PC-9 (cell line): ENCODE data around the gene RBM3. TPM values are rescaled to one million over a fixed set of nuclear protein-coding genes. Genes with fewer than 3 reads are reported as not detected.
A peak's percentile ranks its signal among the peaks of the same experiment; 100 is the strongest.

ENCODE experiments used
- BruUV-seq: library from RNA; stranded (reverse); fragments of 400-500 nt; replicated peaks from 2 replicates; lab custom pipeline; 2021; lab: Mats Ljungman, UMichigan
- CTCF ChIA-PET: fragments of 300-600 bp; sonication (Branson Sonifier 250); formaldehyde crosslinking; loops from one replicate; lab custom pipeline; 2022; ENCODE audit warnings: antibody characterized with exemption; lab: Charles Lee
- POLR2A ChIA-PET: fragments of 300-600 bp; sonication (Branson Sonifier 250); formaldehyde crosslinking; loops from one replicate; lab custom pipeline; 2022; ENCODE audit warnings: antibody characterized with exemption; ENCODE audit not compliant: unreplicated experiment; lab: Charles Lee
- DNase-seq, 2 experiments: peaks; one replicate each; pipeline versions ENCODE4 v3.0.0 to v3.0.0-alpha.2; 2015 to 2022; ENCODE audit warnings: mixed read lengths in 1 of 2
- H2AFZ ChIP-seq: fragments of 200-600 bp; sonication (generic); 2 replicates; pipeline ENCODE4 v1.8.1; 2017; ENCODE audit warnings: antibody characterized with exemption
- H3F3A ChIP-seq: fragments of 200-600 bp; sonication (generic); 2 replicates; pipeline ENCODE4 v1.8.1; 2017; ENCODE audit warnings: antibody characterized with exemption, mild to moderate bottlenecking, low read depth; ENCODE audit not compliant: insufficient read depth
- H3K27ac ChIP-seq: fragments of 200-600 bp; sonication (generic); 2 replicates; pipeline ENCODE4 v1.6.1; 2016; ENCODE audit warnings: mixed run types
- H3K27me3 ChIP-seq: fragments of 200-600 bp; sonication (generic); 2 replicates; pipeline ENCODE4 v1.6.1; 2016; ENCODE audit warnings: low read depth, mixed run types; ENCODE audit not compliant: insufficient read depth
- H3K36me3 ChIP-seq: fragments of 200-600 bp; sonication (generic); 2 replicates; pipeline ENCODE4 v1.6.1; 2016; ENCODE audit warnings: low read depth, mixed run types
- H3K4me1 ChIP-seq: fragments of 200-600 bp; sonication (generic); replicated peaks from 2 replicates; pipeline ENCODE4 v1.6.1; 2016; ENCODE audit warnings: mixed run types; ENCODE audit not compliant: insufficient read depth
- H3K4me2 ChIP-seq: fragments of 200-600 bp; sonication (generic); 2 replicates; pipeline ENCODE4 v1.6.1; 2017; ENCODE audit warnings: mixed run types
- H3K4me3 ChIP-seq: fragments of 200-600 bp; sonication (generic); 2 replicates; pipeline ENCODE4 v1.6.1; 2016; ENCODE audit warnings: mixed run types
- H3K79me2 ChIP-seq: fragments of 200-600 bp; sonication (generic); 2 replicates; pipeline ENCODE4 v1.6.1; 2017; ENCODE audit warnings: low read depth, mixed run types
- H3K9me2 ChIP-seq: fragments of 200-600 bp; sonication (generic); 2 replicates; pipeline ENCODE4 v1.8.1; 2017; ENCODE audit warnings: mild to moderate bottlenecking; ENCODE audit not compliant: insufficient read depth
- H3K9me3 ChIP-seq: fragments of 200-600 bp; sonication (generic); 2 replicates; pipeline ENCODE4 v1.8.1; 2016; ENCODE audit warnings: low read depth; ENCODE audit not compliant: insufficient read depth
- H4K20me1 ChIP-seq: fragments of 200-600 bp; sonication (generic); 2 replicates; pipeline ENCODE4 v1.8.1; 2017; ENCODE audit not compliant: insufficient read depth
- CTCF ChIP-seq: fragments of 200-600 bp; sonication (generic); conservative IDR thresholded peaks from 2 replicates; pipeline ENCODE4 v1.6.1; 2017; ENCODE audit warnings: mixed run types, antibody characterized with exemption, mild to moderate bottlenecking, moderate library complexity
- EZH2 ChIP-seq: fragments of 200-600 bp; sonication (generic); IDR thresholded peaks from 2 replicates; pipeline ENCODE4 v1.8.0; 2017; ENCODE audit warnings: antibody characterized with exemption, low read depth
- intact Hi-C: fragments of 100-400 bp; cut with micrococcal nuclease; formaldehyde crosslinking; loops from one replicate; pipeline ENCODE4 v1.10.0; 2022; ENCODE audit not compliant: unreplicated experiment
- total RNA-seq: library from RNA; stranded (reverse); gene quantifications from 2 replicates; pipeline ENCODE4 v1.2.3, GENCODE V29; 2021

The RBM3 gene
- total RNA-seq, 1 experiment from 2014 or later = 134 TPM

DNA sequence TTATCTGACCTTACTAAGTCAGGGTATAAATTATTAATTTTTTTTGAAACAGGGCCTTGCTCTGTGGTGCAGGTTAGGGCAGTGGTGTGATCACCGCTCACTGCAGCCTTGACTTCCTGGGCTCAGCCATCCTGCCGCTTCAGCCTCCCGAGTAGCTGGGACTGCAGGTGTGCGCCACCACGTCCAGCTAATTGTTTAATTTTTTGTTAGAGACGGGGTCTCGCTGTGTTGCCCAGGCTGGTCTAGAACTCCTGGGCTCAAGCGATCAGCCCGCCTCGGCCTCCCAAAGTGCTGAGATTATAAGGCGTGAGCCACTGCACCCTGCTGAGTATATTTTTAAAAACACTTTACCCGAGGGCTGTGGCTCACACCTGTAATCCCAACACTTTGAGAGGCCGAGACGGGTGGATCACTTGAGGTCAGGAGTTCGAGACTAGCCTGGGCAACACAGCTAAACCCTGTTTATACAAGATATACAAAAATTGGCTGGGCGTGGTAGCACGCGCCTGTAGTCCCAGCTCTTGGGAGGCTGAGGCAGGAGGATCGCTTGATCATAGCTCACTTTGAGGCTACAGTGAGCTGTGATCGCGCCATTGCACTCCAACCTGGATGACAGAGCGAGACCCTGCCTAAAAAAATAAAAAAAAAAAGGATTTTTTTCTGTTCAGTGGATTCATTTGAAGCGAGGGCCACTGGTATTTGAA lies 35.5 kb upstream of the RBM3 start:
- Histone ChIP-seq H4K20me1 (no peaks in the 10 kb centered on the region), H3F3A (no peaks in the 10 kb centered on the region), H3K4me2 (no peak overlapping the region), H3K9me3 (no peaks in the 10 kb centered on the region), H3K9me2 (no peaks in the 10 kb centered on the region), H2AFZ (no peak overlapping the region), H3K4me3 (no peak overlapping the region; the same call in 1 of the 2 replicates), H3K27ac (0 out of 2 replicates have a peak overlapping the region, but pooled peaks have one; percentile 26), H3K36me3 (no peaks in the 10 kb centered on the region), H3K4me1 (no peaks in the 10 kb centered on the region), H3K27me3 (no peaks in the 10 kb centered on the region), H3K79me2 (0 out of 2 replicates have a peak, but pooled peaks cover 7% of the 10 kb centered on the region)
- ChIA-PET POLR2A (interaction anchor here (0.6 to 1.2 kb wide), 3 partner anchors 48 to 1340 kb away, joined by 4 to 14 read pairs (median 5); partner anchors contain the start of gene HDAC6), CTCF (no interaction called here)
- TF ChIP-seq EZH2 (no peak), CTCF (no peak)
- intact Hi-C loops = loop anchor here (1.0 kb wide), 1 partner anchor 51 kb away; no protein-coding TSS in a partner anchor
- DNase-seq = no peak
- no TSS peak for BruUV-seq

DNA sequence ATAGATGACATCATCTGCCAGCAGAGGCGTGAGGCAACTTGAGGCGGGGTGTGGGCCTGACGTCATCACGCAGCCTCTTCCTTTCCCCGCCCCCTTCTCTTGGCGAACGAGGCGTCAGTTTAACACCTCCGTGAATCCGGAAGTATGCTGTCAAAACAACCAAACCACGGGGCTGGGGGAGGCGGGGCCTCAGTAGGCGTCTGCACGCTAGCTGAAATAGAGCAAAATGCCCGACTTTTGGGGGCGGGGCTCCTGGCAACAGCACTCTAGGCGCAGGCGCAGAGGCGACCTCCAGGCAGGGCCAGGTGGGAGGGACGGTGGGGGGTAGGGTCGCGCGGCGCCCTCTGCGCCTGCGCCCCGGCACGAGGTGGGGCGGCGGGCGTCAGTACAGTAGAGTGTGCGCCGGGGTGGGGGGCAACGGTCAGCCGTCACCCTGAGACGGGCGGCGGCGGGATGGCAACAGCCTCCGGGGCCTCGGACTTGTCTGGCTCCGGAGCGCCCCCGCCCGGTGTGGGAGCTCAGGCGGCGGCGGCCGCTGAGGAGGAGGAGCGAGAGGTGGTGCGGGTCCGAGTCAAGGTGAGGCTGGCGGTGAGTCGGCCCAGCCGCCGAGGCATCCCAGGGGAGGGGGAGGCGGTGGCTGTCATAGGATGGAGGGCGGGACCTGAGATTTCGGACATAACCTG lies 34.8 kb upstream of the RBM3 start, which contains the start of gene TBC1D25:
Gene TBC1D25 (plus strand): TSS at position 370 of the 683 bp plus-strand sequence. CDS start 84 bp downstream, at position 454.
- no peaks in the 10 kb centered on the region for H3K36me3 ChIP-seq
- 0 out of 2 replicates have a peak, but pooled peaks cover 7% of the 10 kb centered on the region for H3K79me2 ChIP-seq
- H3K4me2 ChIP-seq = peak within 1 kb of the TSS; percentile 71
- no peaks in the 10 kb centered on the region for H3K9me3 ChIP-seq
- intact Hi-C loops = loop anchor here (1.0 kb wide), 1 partner anchor 52 kb away; no protein-coding TSS in a partner anchor
- CTCF ChIA-PET = interaction anchor here (0.7 kb wide), 1 partner anchor 36 kb away, joined by 3 read pairs; no protein-coding TSS in a partner anchor
- 0 out of 2 replicates have a peak within 1 kb of the TSS, but pooled peaks have one; percentile 26 for H3K27ac ChIP-seq
- TF ChIP-seq CTCF (peak; percentile 40; the same call in 1 of the 2 replicates), EZH2 (no peak)
- BruUV-seq = no TSS peak
- no peaks in the 10 kb centered on the region for H3K9me2 ChIP-seq
- H4K20me1 ChIP-seq = no peaks in the 10 kb centered on the region
- no peaks in the 10 kb centered on the region for H3F3A ChIP-seq
- H3K4me3 ChIP-seq = peak within 1 kb of the TSS; percentile 54; the same call in 1 of the 2 replicates
- no peaks in the 10 kb centered on the region for H3K4me1 ChIP-seq
- H3K27me3 ChIP-seq = no peaks in the 10 kb centered on the region
- peak; percentile 81 to 90 for DNase-seq
- peak within 1 kb of the TSS; percentile 74 for H2AFZ ChIP-seq
- POLR2A ChIA-PET = interaction anchor here (0.6 to 1.2 kb wide), 3 partner anchors 49 to 1339 kb away, joined by 4 to 14 read pairs (median 5); partner anchors contain the start of gene HDAC6

DNA sequence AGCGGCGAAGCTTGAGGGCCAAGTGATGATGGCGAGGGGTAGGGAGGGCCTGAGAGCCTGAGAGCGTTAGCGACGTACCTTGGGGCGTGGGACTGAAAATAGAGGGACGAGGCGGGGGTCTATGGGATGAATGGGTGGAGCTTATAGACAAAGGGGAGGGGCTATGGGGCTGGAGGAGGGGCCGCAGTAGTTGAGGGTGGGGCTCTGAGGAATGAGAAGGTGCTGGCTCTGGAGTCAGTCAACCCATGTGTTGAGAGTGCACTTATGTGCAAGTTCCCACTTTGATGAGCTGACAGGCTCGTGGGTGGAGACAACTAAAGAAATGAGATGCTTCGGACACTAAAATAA lies 34.3 kb upstream of the RBM3 start:
- no peaks in the 10 kb centered on the region for H3K27me3 ChIP-seq
- no peaks in the 10 kb centered on the region for H4K20me1 ChIP-seq
- TF ChIP-seq CTCF = no peak; the same call in 1 of the 2 replicates
- TF ChIP-seq EZH2 = no peak
- peak overlapping the region; percentile 74 for H2AFZ ChIP-seq
- H3K9me3 ChIP-seq = no peaks in the 10 kb centered on the region
- H3K27ac ChIP-seq = no peak overlapping the region
- no peaks in the 10 kb centered on the region for H3F3A ChIP-seq
- H3K4me2 ChIP-seq = peak overlapping the region; percentile 71
- 0 out of 2 replicates have a peak, but pooled peaks cover 7% of the 10 kb centered on the region for H3K79me2 ChIP-seq
- BruUV-seq = no TSS peak
- ChIA-PET POLR2A (interaction anchor here (1.2 kb wide), 1 partner anchor 49 kb away, joined by 4 read pairs; no protein-coding TSS in a partner anchor), CTCF (interaction anchor here (0.7 kb wide), 1 partner anchor 35 kb away, joined by 3 read pairs; no protein-coding TSS in a partner anchor)
- H3K4me1 ChIP-seq = no peaks in the 10 kb centered on the region
- H3K9me2 ChIP-seq = no peaks in the 10 kb centered on the region
- peak overlapping the region; percentile 54; the same call in 1 of the 2 replicates for H3K4me3 ChIP-seq
- no peak for DNase-seq
- intact Hi-C loops = no loop called here
- H3K36me3 ChIP-seq = no peaks in the 10 kb centered on the region
